Measurements from ENCODE around the gene RAF1.

- TF ChIP-seq EZH2 (IDR thresholded peaks at IDR 0.05) (no peak), POLR2AphosphoS5 (IDR thresholded peaks at IDR 0.05; ENCODE audit: borderline replicate concordance, low read depth, low read length) (no peak)
These were observed 95.2 kb downstream of the RAF1 start for GRCh38 chr3:12568747-12569146.

Measured in SK-N-MC (cell line).